HG03135 (cell line): ENCODE results near the gene HLA-A.
"Not testable (repeated sequence)": the region's sequence is repeated elsewhere in the genome, so short reads cannot be mapped to it uniquely, and the experiment has no call there.

ENCODE experiments used
- ATAC-seq: cut with Tn5 transposase; IDR thresholded peaks from one replicate; pipeline ENCODE4 v1.9.1; 2021; ENCODE audit warnings: mild to moderate bottlenecking, moderate library complexity; ENCODE audit not compliant: unreplicated experiment

The HLA-A gene

DNA sequence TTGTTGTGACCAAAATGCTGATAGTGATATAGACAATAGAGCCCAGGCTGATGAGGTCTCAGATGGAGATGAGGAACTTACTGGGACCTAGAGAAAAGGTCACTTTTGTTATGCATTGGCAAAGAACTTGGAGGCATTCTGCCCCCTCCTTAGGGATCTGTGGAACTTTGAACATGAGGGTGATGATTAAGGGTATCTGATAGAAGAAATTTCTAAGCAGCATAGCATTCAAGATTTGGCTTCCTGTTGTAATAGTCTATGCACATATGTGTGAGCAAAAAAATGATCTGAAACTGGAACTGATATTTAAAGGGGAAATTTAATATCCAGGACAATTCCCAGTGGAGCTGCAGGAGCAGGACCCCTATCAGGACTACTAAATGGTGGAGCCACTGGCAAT, 17.1 kb downstream of the HLA-A start:
- no peak for ATAC-seq

GRCh38 chr6:29961966-29962365, 19.6 kb downstream of the HLA-A start:
- ATAC-seq, result no peak

DNA sequence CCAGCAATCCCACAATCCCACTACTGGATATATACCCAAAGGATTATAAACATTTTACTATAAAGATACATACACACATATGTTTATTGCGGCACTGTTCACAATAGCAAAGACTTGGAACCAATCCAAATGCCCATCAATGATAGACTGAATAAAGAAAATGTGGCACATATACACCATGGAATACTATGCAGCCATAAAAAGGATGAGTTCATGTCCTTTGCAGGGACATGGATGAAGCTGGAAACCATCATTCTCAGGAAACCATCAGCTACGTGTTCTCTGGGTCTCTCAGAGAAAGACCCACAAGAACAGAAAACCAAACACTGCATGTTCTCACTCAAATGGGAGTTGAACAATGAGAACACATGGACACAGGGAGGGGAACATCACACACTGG, 21.4 kb downstream of the HLA-A start:
- not testable (repeated sequence) for ATAC-seq

GRCh38 chr6:29964518-29964886, 22.2 kb downstream of the HLA-A start:
- peak; percentile 5 for ATAC-seq

DNA sequence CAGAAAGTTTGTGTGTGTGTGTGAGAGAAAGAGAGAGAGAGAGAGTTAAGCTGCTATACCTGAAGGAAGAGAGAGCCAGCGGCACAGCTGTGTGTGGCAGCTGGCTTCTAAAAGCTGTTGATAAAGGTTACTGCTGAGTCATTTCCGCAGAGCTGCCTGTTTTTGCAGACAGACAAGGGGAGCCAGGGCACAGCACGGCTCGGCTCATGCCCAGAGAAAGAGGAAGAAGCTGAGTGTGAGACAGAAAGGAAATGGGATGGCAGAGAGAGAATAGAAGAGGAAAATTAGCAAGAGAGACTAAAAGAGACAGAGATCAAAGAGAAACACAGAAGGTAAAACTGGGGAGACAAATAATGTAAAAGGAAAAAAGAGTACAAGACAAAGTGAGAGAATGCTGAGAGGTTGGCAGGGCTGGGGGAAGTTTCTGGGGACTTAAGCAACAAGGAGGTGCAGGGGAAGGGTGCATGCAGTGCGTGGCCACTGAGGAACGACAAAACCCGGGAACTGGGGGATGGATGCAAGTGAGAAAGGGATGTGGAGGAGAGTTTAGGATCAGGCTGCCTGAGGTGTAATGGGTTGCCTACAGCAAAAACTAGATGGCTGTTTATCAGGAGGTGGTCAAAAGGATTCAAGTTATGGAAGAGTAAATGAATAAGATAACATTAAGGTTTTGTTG, 22.7 kb downstream of the HLA-A start:
- peak; percentile 89 for ATAC-seq

- ATAC-seq, result no peak
These were observed 23.2 kb downstream of the HLA-A start for GRCh38 chr6:29965563-29965872.

DNA sequence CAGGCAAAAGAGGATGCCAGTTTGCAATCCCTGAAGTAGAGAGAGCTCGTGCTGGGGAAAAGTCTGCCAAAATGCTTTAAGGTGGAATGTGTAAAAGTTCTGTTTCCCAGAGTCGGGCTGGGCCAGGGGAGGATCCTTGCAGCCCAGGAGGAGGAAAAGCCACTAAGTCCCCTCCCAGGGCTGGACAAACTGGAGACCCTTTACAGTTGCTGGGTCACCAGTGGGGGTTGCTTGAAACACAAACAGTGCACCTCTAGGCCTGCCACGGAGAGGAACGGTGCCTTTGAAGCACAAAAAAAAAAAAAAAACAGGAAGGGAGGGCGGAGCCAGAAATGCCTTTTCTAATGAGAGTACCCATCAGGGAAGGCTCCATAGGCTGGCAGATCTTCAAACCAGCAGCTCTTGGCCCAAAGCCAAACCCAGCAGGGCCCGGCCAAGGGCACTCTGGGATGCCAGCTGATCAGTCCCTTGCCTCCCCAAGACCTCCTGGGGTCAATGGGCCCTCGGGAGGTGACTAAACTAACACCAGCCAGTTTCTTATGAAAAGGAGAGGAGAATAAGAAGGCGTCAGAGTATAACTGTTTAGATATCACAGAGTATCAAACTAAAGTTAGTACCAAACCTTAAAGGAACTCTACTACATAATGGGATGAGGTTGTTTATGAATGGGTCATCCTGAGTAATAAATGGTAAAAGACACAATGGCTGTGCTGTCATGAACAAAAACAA, 23.7 kb downstream of the HLA-A start:
- no peak for ATAC-seq

DNA sequence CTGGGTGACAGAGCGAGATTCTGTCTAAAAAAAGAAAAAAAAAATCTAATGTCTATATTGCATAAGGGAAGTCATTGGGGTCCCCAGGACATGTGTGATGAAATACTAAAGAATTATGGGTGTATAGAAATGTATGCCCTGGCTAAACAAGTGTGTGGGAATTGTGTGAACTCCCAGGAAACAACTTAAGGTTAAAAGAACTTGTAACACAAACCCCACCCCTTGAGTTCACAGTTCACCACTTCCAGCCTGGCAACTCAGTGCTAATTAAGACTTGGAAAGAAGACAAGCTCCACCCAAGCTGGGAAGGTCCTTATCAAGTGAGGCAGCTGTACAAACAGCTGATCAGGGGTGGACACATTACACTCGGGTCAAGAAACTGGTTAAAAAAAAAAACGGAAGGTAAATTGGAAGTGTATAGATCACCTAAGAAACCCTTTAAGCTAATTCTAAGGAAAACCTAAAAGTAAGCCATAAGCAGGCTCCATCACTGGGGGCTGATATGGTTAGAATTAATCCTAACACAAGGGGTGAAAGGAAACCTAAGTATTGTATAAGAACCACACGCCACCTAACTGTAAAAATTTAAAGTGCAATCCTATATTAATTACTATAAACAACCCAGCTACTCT, 25.2 kb downstream of the HLA-A start:
- no peak for ATAC-seq

GRCh38 chr6:29968130-29968529, 25.8 kb downstream of the HLA-A start:
- ATAC-seq, result no peak

- ATAC-seq, result no peak
These were observed 26.6 kb downstream of the HLA-A start for GRCh38 chr6:29968905-29969304.

GRCh38 chr6:29970711-29971110, 28.4 kb downstream of the HLA-A start:
- ATAC-seq, result no peak

- no peak for ATAC-seq
These were observed 32.7 kb downstream of the HLA-A start for GRCh38 chr6:29974901-29975560.

DNA sequence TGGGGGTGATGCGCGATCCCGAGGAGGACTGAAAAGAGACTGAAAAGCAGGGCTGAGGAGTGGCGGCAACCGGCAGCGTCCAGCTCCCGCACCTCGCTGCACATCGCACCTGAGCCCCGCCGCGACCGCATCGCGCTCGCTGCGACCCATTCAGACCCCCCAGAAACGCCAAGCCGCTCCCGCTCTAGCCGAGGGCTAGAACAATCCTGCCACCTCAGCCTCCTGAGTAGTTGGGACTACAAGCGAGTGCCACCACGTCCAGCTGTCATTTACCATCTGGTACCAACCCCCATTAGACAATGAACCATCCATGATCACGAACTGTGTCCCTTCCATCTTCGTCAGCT, 33.2 kb downstream of the HLA-A start:
- no peak for ATAC-seq

DNA sequence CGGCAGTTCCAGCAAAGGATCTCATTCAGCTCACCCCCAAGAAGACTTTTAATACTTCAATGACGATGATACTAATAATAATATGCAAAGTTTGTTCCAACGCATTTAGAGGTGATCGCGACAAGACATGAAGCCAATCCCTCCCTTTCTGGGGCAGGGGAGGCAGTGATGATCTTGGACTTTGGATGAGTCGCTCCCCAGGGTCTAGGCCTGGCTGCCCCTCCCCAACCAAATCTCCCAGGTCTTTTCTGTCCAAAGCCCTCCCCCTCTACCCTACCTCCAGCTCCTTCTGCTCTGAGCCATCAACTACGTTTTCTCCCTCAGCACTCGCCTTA, 33.9 kb downstream of the HLA-A start:
- ATAC-seq, result no peak

DNA sequence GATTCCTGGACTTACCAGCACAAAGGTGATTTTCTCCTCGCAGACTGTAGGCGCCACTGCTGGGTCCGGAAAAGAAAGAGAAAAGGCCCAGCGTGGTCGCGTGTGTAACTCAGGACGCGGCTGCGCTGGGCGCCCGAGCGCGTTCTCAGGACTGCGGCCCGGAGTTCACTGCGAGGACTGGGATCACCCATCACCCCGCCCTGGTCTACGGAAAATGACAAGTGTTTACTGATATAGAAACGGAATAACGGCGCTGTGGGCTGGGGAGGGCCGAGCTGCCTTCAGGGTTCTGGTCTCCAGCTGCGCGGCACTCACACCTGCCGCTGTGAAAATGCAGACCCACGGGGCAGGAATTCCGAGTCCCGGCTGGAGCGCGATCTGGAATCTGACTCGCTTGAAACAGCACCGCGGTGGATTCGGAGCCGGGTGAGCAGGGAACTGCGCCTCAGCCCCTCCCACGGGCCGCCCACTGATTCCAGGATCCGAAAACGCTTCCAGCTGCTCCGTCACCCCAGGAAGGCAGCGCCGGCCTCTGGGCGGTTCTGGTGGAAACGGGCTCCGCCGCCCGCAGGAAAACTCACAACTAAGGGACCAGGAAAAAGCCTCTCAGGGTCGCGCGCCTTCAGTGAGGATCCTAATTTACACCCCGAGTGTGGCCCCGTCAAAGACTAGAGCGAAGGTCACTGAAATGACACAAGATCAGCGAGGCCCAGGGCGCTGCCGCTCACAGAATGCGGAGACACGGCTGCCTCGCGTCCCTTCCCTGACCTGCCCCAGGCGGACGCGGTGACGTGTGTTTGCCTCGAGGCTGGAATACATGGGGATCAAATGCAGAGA, 34.5 kb downstream of the HLA-A start:
- peak; percentile 63 for ATAC-seq

- no peak for ATAC-seq
These were observed 35.0 kb downstream of the HLA-A start for GRCh38 chr6:29977425-29977727.

GRCh38 chr6:29980013-29980412, 37.7 kb downstream of the HLA-A start:
- ATAC-seq, result not testable (repeated sequence)

DNA sequence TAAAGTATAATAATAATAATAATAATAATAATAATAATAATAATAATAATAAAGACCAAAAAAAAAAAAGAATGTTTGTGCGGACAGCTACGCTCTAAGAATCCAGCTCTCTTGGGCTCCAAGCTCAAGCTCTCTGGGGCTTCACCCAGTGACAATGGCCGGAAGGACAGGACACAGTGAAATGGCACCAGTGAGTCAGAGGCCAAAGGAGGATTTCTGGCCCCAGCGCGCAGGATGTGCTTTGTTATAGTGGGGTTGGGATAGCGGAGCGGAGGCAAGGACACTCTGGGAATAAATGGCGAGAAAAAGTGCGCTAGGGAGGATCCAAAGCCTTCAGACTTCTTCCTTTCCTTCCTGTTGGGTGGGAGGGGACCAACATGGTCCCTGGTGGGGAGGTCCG, 38.2 kb downstream of the HLA-A start:
- ATAC-seq, result no peak

DNA sequence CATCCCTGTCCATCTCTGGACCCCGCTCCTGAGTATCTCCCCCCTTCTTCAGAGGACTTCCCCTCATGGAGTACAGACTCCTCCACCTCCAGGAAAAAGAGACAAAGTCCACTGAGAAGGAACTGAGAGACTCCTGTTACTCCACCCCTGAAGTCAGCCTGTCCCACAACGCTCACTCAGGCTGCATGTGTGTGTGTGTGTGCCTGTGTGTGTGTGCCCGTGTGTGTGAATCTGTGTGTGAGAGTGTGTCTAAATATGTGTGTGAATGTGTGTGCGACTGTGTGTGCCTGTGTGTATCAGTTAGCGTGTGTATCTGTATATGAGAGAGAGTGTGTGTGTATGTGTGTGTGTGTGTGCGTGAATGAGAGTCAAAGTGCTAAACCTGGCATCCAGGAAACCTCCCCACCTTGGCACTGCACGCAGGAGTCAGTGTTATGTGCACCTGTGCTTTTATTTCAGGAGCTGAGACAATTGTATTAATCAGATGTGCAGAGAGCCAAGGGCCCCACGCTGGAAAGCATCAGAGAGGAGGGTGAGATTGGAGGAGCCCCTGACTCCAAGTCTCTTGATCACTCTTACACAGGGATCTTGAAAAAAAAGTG, 39.0 kb downstream of the HLA-A start:
- no peak for ATAC-seq

- no peak for ATAC-seq
These were observed 39.8 kb downstream of the HLA-A start for GRCh38 chr6:29982097-29982496.

DNA sequence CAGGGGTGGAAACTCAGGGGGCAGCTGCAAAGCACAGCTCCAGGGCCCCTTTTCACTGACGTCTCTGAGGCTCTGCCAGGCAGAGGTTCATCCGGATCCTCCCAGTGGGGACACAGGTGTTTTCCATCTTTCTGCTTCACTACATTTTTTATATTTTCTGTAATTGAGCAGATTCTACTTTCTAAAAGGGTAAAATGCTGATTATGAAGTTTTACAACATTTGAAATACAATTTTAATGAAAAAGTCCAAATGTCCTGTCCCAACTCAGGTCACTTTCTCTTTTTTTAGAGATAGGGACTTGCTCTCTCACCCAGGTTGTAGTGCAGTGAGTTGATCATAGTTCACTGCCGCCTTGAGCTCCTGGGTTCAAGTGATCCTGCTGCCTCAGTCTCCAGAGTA, 41.9 kb downstream of the HLA-A start:
- ATAC-seq, result no peak
